Thoracic aorta (tissue), 2 donors: ENCODE data around the gene POMT2. TPM values are rescaled to one million over a fixed set of nuclear protein-coding genes. Genes with fewer than 3 reads are reported as not detected.

Experiments used
- ATAC-seq: fragments of 150-250 bp; one replicate; pipeline ENCODE4 v1.8.0; 2017; ENCODE audit warnings: low read depth; ENCODE audit not compliant: insufficient number of reproducible peaks, low FRiP score
- DNase-seq: peaks from one replicate; pipeline ENCODE4 v3.0.0-alpha.2; 2020; ENCODE audit warnings: low spot score
- H3K27ac ChIP-seq, 2 donors: fragments of 200-600 bp; sonication (generic); 1 replicate in 1 of 2; 2 replicates in 1 of 2; pipeline ENCODE4 v1.5.1; 2016; ENCODE audit warnings: mild to moderate bottlenecking in 2 of 2, moderate library complexity in 2 of 2
- H3K27me3 ChIP-seq: fragments of 200-600 bp; sonication (generic); replicated peaks from 2 replicates; pipeline ENCODE4 v1.6.0; 2016; ENCODE audit warnings: mild to moderate bottlenecking; ENCODE audit not compliant: insufficient read depth
- H3K36me3 ChIP-seq: fragments of 200-600 bp; sonication (generic); one replicate; pipeline ENCODE4 v1.5.1; 2016
- H3K4me1 ChIP-seq, 2 donors: fragments of 200-600 bp; sonication (generic); 1 replicate in 1 of 2; 2 replicates in 1 of 2; pipeline versions ENCODE4 v1.5.1 to v1.6.0; 2016; ENCODE audit warnings: low read depth in 2 of 2, mild to moderate bottlenecking in 1 of 2; ENCODE audit not compliant: control insufficient read depth in 1 of 2
- H3K4me3 ChIP-seq: fragments of 200-600 bp; sonication (generic); 2 replicates; pipeline ENCODE4 v1.5.1; 2016; ENCODE audit warnings: mild to moderate bottlenecking
- H3K9me3 ChIP-seq: fragments of 200-600 bp; sonication (generic); 2 replicates; pipeline ENCODE4 v1.5.1; 2016
- total RNA-seq, 2 donors: library from RNA; depleted of rRNA; stranded (reverse); fragments of >200 nt; gene quantifications; one replicate each; pipeline versions ENCODE4 v1.1.0 to v1.2.3, GENCODE V29; 2016
- TF ChIP-seq, protein P1 (sequence below): fragments of 200-600 bp; sonication (generic); IDR thresholded peaks from one replicate; pipeline ENCODE4 v1.5.1; 2019; ENCODE audit warnings: antibody characterized with exemption

POMT2 gene
- total RNA-seq, 2 donors from 2014 or later: 15.8 to 25.0 TPM

DNA sequence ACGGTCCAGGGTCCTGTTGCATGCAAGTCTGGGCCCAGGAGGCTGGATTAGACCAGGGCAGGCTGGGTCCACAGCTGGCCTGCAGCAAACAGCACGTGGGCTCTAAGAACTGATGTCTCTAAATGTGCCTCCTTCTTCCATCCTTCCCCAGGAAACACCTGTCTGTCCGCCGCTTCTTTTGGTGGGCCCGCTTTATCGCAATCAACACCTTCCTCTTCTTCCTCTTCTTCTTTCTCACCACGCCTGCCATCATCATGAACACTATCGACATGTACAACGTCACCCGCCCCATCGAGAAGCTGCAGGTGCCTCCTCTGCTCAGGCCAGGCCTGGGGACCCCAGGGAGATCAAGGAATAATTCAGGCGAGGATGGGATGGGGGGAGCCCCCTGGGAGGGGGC lies 77.9 kb downstream of the POMT2 start:
- no peak overlapping the region for H3K4me3 ChIP-seq
- no peaks in the 10 kb centered on the region for H3K36me3 ChIP-seq
- TF ChIP-seq, protein P1, sequence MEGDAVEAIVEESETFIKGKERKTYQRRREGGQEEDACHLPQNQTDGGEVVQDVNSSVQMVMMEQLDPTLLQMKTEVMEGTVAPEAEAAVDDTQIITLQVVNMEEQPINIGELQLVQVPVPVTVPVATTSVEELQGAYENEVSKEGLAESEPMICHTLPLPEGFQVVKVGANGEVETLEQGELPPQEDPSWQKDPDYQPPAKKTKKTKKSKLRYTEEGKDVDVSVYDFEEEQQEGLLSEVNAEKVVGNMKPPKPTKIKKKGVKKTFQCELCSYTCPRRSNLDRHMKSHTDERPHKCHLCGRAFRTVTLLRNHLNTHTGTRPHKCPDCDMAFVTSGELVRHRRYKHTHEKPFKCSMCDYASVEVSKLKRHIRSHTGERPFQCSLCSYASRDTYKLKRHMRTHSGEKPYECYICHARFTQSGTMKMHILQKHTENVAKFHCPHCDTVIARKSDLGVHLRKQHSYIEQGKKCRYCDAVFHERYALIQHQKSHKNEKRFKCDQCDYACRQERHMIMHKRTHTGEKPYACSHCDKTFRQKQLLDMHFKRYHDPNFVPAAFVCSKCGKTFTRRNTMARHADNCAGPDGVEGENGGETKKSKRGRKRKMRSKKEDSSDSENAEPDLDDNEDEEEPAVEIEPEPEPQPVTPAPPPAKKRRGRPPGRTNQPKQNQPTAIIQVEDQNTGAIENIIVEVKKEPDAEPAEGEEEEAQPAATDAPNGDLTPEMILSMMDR: no peak
- no peaks in the 10 kb centered on the region for H3K4me1 ChIP-seq
- DNase-seq (no peak), ATAC-seq (no peak)
- no peaks in the 10 kb centered on the region for H3K27me3 ChIP-seq
- no peaks in the 10 kb centered on the region for H3K9me3 ChIP-seq
- no peak overlapping the region for H3K27ac ChIP-seq

DNA sequence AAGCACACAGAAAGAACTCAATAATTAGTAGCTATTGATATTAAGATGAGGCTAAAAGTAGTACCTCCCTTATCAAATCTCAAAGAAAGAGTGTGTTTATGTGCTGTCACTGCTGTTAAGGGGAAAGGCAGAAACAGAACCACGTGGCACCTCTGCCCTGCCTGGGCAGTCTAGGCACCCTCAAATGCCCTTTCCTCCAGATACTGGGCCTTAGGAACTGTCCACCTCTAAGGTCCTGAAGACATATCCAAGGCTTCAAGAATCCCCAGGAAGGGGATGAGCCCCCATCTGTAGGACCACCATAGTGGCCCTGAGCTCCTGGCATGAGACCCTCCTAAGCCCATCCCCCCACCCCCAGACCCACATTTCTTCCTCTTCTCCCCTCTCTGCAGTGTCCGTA lies 78.7 kb downstream of the POMT2 start:
- H3K27ac ChIP-seq: no peak overlapping the region

DNA sequence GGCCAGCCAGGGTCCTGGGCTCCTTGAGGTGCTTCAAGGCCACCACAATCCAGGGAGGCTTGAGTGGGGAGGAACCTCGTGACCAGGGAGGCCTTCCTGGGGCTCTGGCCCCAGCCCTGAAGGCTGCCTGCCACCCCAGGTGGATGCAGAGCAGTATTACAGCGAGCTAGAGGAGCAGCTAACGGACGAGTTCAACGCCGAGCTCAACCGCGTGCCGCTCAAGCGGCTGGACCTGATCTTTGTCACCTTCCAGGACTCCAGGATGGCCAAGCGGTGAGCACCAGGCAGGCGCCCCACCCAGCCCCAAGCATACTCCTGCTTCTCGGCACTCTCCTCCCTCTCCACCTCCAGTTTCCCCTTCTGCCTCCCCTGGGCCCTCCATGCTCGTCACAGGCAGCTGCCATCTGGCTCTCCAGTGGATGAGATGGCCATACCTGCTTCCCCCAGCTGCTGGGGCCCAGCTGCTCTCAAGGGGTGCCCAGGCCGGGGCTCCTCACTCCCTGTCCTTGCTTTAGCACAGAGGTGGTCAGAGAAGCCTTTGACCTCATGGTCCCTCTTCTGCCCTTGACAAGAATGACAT lies 80.3 kb downstream of the POMT2 start:
- ATAC-seq (no peak), DNase-seq (no peak)
- no peaks in the 10 kb centered on the region for H3K4me1 ChIP-seq
- no peaks in the 10 kb centered on the region for H3K36me3 ChIP-seq
- H3K4me3 ChIP-seq: no peak overlapping the region
- H3K27ac ChIP-seq: no peak overlapping the region
- TF ChIP-seq, protein P1: no peak
- H3K9me3 ChIP-seq: no peaks in the 10 kb centered on the region
- H3K27me3 ChIP-seq: no peaks in the 10 kb centered on the region

More for the DNA sequence above, 78.7 kb downstream of the POMT2 start:
- no peak for DNase-seq
- Histone ChIP-seq H3K4me3 (no peak overlapping the region), H3K36me3 (no peaks in the 10 kb centered on the region), H3K27me3 (no peaks in the 10 kb centered on the region), H3K9me3 (no peaks in the 10 kb centered on the region), H3K4me1 (no peaks in the 10 kb centered on the region)
- no peak for ATAC-seq
- TF ChIP-seq, protein P1: no peak

DNA sequence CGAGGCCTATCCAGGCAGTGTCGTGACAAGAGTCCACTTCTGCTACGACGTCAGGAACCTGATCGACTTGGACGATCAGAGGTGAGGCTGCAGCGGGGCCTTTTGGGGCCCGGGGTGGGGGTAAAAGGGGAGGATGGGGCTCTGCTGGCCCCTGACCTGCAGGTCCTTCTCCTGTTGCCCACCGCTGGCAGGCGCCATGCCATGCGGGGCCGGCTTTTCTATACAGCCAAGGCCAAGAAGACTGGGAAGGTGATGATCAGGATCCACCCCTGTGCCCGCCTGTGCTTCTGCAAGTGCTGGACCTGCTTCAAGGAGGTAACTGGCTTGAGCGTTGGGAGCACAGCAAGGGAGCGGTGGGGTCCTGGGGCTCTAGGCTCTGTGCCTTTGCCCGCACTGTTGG lies 81.3 kb downstream of the POMT2 start:
- H3K4me3 ChIP-seq: no peak overlapping the region
- H3K36me3 ChIP-seq: no peaks in the 10 kb centered on the region
- no peaks in the 10 kb centered on the region for H3K9me3 ChIP-seq
- DNase-seq (no peak), ATAC-seq (no peak)
- no peaks in the 10 kb centered on the region for H3K27me3 ChIP-seq
- TF ChIP-seq, protein P1: no peak
- no peaks in the 10 kb centered on the region for H3K4me1 ChIP-seq
- H3K27ac ChIP-seq: no peak overlapping the region

DNA sequence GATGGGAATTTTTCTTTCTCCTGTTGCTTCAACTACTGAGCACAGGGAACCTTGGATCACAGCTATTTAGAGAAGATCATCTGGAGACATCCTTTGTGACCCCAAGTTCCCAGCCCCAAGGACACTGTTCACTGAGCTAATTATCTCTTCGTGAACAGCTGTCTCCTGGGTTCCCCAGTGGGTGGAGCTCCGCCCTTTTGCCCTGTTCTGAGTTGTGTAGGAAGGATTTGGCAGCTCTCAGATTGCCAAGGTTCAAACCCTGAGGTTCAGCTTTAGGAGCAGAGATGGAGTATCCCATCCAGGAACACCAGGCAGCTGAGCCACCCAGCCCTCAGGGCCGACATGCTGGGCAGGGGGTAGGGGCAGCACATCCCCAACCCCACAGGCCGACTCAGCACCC lies 81.7 kb downstream of the POMT2 start:
- no peak for ATAC-seq
- Histone ChIP-seq H3K4me3 (no peak overlapping the region), H3K9me3 (no peaks in the 10 kb centered on the region), H3K36me3 (no peaks in the 10 kb centered on the region), H3K27ac (no peak overlapping the region), H3K27me3 (no peaks in the 10 kb centered on the region), H3K4me1 (no peaks in the 10 kb centered on the region)
- DNase-seq: no peak
- TF ChIP-seq, protein P1: no peak
